CD4-positive, alpha-beta T cell treated with Interleukin-6 for 4 hours (primary cell): ENCODE data around the gene ARSG.
"Not testable (repeated sequence)": the region's sequence is repeated elsewhere in the genome, so short reads cannot be mapped to it uniquely, and the experiment has no call there.

Experiments
- DNase-seq: peaks from one replicate; pipeline ENCODE4 v3.0.0-alpha.2; 2020; ENCODE audit warnings: mixed read lengths

The ARSG gene

DNA sequence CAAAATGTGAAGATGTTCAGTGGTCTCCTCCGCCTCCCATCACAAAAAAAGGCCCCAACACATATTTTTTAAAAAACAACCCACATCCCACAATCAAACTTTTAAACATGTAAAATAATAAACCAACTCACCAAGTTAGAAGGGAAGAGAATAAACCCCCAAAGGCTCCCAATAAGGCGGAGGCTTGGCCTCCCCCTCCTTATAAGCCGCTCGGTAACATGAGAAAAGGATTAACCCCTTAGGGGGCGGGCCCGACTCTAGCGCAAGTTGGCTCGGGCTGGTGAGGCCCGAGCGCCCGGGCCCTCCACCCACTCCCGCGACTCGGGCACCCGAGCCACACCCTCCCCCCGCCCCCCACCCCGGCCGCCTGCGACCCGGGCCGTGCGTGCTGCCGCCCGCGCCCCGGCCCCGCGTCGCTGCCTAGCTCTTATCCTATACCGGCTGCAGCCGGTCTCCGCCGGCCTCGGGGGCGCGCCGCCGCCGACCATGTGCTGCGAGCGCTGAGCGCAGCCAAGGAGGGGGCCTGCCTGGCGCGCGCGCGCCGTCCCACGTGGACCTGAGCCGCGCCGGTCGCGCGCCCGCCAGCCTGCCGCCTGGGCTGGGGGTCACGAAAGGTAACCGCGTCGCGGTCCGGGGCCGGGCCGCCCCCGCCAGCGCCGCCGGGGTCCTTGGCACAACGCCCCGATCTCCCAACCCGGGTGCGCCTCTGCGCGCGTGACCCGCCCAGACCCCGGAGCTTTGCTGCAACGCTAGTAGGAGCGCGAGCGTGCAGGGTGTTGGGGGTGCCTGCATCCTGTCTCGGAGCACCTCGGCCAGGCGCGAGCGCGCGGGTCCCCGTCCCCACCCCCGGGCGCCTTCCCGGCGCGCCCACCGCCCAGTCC lies at the start of gene ARSG, which contains the start of gene SLC16A6:
TSS of gene ARSG (plus strand) at position 541 of the 881 bp plus-strand sequence. CDS start 15,999 bp downstream, outside the sequence.
TSS of gene SLC16A6 (minus strand) at position 173 of the 881 bp plus-strand sequence. CDS start 12,807 bp downstream, outside the sequence.
- peak; percentile 76 for DNase-seq

GRCh38 chr17:68246271-68247028 lies 44.8 kb upstream of the ARSG start:
- DNase-seq = no peak

- DNase-seq = peak; percentile 95
These were observed 43.7 kb upstream of the ARSG start, which contains the start of gene AMZ2 for GRCh38 chr17:68247445-68248198. AMZ2 (plus strand) TSS chr17:68248043; CDS start chr17:68250188, 2,145 bp downstream.

- no peak for DNase-seq
These were observed 43.0 kb upstream of the ARSG start for GRCh38 chr17:68248199-68248825.

GRCh38 chr17:68248891-68249290 lies 42.4 kb upstream of the ARSG start:
- no peak for DNase-seq

- no peak for DNase-seq
These were observed 41.9 kb upstream of the ARSG start for GRCh38 chr17:68249354-68249765.

DNA sequence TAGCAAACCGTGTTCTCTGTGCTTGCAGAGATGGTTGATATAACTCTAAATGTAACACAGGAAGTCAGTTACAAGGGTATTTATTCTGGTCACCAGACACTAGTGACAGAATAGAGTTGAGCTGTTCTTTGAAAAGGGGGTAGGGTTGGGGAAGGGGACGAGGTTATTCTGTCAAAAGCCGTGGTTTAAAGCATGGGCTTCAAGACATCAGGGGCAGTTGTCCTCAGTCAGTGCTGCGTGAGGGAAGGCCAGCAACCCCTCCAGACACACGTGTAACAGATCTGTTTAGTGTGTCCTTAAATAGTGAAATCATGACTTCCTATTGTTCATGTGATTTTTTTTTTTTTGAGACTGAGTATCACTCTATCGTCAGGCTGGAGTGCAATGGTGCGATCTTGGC lies 37.9 kb upstream of the ARSG start:
- DNase-seq = not testable (repeated sequence)

DNA sequence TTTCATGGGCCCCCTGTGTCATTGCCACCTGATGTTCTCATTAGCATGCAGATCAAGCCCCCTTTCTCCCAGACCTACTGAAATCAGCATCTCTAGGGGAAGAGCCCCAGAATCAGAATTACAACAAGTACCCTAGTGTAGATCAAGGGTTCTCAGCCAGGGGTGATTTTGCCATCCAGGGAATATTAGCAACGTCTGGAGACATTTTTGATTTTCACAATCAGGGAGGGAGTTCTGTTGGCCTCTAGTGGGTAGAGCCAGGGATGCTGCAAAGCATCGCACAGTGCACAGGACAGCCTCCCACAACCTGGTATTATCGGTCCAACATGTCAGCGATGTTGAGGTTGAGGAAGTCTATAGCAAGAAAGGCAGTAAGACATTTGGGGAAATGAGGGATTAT lies 36.1 kb upstream of the ARSG start:
- no peak for DNase-seq

DNA sequence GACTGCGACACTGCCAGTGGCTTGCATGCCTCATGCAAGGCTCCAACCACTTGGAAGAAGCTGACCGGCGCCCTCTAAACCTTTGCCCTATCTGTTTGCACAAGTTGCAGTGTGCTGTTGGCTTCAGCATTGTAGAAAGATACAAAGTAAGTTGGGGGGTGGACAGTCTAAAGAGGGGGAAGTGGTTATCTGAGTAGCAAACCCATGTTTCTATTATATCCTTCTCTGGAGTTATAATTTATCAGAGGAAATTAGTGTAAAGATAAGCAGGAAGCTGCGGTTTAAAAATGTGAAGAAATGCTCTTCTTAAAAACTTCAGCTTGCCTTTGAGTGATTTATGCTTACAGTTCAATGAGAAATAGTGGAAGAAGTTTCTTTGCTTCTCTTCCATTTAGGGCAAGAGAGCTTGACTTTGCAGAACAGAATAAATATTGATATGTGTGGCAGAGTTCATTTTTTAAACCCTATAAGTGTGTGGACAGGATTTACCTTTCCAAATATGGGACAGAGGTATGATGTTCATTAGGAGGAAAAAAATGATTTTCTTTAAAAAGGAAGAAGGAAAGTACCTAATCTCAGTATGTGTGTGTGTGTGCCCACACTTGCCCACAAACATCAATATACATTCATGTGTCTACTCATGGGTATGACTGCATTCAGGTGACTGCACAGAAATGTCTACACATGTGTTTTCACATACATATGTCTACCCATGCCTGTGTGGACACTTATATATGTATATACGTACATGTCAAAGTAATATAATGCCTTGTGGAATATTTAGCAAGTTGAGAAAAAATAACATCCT lies 35.4 kb upstream of the ARSG start:
- no peak for DNase-seq

- DNase-seq = not testable (repeated sequence)
These were observed 34.6 kb upstream of the ARSG start for GRCh38 chr17:68256701-68257100.

GRCh38 chr17:68257934-68258333 lies 33.4 kb upstream of the ARSG start:
- no peak for DNase-seq

DNA sequence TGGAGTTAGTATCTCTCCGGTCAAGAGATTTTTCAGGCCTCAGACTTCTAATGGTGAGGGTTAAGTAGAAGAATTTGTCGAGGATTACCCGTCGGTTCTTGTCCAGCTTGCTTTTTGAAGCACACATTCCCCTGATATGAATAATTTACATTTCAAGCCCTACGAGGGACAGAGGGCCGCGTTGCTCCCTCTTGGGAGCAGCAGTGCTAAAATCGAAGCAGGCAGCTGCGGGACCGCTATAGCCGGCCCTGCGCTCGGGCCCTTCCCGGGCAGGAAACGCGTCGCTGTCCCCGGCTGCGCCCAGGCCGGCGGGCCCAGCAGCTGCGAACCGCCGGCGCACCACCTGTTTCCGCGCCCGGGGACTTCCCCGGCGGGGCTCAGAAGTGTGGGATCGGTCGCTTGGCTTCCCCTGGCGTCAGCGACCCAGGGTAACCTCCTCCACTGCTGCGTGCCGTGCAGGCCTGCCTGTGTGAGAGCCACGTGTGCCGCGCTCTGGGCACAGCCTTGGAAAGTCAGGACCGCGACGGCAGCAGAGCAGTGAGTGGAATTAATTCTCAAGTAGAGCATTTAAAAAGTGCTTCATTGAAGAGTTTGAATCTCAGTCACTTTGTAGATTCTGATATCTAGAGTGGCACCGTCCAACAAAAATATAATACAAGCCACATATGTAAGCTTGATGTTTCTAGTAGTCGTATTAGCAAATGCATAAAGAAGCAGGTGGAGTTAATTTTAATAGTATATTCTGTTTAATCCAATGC lies 32.2 kb upstream of the ARSG start:
- DNase-seq = peak; percentile 80

GRCh38 chr17:68259648-68259951 lies 31.7 kb upstream of the ARSG start:
- not testable (repeated sequence) for DNase-seq

DNA sequence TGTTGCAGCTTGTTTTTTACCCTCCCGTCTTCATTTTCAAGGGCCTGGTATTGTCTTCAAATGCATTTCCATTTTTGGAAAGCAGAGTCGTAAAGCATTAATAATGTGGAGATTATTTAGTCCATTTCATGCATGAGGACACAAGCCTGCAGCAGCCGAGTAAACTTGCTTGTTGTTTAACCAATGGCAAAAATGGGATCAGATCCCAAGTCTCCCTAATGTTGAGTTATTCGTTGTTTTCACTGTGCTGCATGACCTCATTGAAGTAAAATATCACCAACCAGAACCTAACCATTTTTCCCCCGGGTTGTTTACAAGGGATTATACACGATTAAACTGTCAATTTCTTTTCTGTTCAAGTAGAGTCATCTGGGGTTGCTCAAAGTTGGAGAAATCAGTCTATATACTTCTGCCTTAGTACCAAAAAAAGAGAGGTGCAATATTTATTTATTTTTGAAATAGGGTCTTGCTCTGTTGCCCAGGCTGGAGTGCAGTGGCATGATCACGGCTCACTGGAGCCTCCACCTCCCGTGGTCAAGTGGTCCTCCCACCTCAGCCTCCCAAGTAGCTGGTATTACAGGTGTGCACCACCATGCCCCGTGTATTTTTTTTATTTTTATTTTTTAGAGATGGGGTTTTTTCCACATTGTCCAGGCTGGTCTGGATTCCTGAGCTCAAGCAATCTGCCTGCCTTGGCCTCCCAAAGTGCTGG lies 31.1 kb upstream of the ARSG start:
- no peak for DNase-seq

GRCh38 chr17:68262467-68262866 lies 28.8 kb upstream of the ARSG start:
- not testable (repeated sequence) for DNase-seq

DNA sequence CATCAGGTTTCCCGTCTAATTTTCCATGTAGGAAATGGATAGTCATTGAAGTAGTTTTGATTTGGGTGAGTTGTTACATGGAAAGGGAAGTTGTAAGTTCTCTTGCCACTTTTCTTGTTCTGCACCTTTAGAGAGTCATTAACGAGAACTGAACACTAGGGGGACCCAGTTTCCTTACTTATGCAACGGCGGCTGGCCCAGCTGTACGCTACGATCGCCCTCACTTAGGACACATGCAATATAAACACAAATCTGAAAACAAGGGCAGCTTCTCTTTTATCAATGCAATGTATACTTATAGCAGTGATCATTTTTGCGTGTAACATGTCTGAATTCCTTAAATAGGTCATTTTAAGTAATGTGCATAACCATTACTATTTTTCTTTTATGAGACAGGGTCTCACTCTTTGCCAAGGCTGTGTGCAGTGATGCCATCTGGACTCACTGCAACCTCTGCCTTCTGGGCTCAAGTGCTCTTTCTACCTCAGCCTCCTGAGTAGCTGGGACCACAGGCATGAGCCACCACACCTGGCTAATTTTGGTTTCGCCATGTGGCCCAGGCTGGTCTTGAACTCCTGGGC lies 28.1 kb upstream of the ARSG start:
- DNase-seq = peak; percentile 9

DNA sequence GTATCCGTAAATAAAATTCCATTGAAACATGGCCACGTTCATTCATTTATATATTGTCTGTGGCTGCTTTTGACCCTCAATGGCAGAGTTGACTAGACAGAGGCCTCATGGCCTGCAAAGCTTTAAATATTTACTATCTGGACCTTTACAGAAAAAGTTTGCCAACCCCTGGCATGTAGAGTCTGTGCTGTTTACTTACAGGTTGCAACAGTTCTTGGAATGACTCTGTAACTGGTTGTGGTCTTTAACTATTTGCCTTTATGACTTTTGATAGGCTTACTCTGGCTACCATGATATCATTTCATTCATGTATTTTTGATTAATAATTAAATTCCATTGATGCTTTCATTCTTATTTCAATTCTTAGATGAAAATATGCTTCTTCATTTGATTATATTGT lies 25.5 kb upstream of the ARSG start:
- DNase-seq = not testable (repeated sequence)

- DNase-seq = no peak
These were observed 17.6 kb upstream of the ARSG start for GRCh38 chr17:68273722-68274121.

GRCh38 chr17:68276339-68276738 lies 15.0 kb upstream of the ARSG start:
- DNase-seq = not testable (repeated sequence)

DNA sequence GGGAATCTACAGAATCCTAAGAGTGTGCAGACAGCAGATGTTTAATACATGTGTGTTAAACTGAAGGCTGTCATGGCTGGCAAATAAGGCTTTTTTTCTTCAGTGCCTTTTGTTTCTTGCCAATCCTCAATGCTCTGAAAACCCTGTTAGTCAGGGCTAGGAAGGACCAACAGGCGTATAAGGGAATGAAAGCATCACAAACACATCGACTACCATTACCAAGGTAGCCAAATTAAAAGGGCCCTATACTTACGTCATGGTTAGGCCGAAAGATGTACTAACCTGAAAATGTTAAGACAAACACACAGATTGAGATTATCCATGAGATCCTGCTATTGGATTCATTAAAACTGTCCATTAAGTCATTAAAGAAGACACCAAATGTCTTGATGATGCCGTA lies 13.5 kb upstream of the ARSG start:
- no peak for DNase-seq
